ENCODE data around the gene ATP6V1C2.

GRCh38 chr2:10819714-10820314, 98.4 kb downstream of the ATP6V1C2 start:
- no peak for TF ChIP-seq CTCF (conservative IDR thresholded peaks at IDR 0.05; ENCODE audit: low read depth in 2 of 2)
- no peak for TF ChIP-seq EZH2 (IDR thresholded peaks at IDR 0.05; ENCODE audit: low read depth, unreplicated experiment)
- TF ChIP-seq JUNB (IDR thresholded peaks at IDR 0.05; ENCODE audit: unreplicated experiment), result no peak
- TF ChIP-seq ZNF331 (CRISPR knock-in tag; IDR thresholded peaks at IDR 0.05; ENCODE audit: low read depth), result no peak
